AG04449 (cell line): ENCODE data around the gene CEBPG.

Experiments used
- CTCF ChIA-PET: fragments of 350-600 bp; formaldehyde crosslinking; extraction: SDS; loops from one replicate; lab custom pipeline; 2021; ENCODE audit warnings: antibody characterized with exemption; lab: Yijun Ruan, JAX
- POLR2A ChIA-PET: fragments of 400-600, 350-600 bp; formaldehyde crosslinking; extraction: SDS; loops from one replicate; lab custom pipeline; 2020; ENCODE audit warnings: antibody characterized with exemption, inconsistent platforms; lab: Yijun Ruan, JAX
- DNase-seq: peaks from one replicate; pipeline ENCODE4 v3.0.0-alpha.2; 2010; ENCODE audit warnings: low read depth, low spot score
- H3K4me3 ChIP-seq: 2 replicates; pipeline ENCODE4 v1.5.1; 2011; ENCODE audit warnings: low read depth, mild to moderate bottlenecking, control low read depth, low read length
- TF ChIP-seq, protein P1 (sequence below): IDR thresholded peaks from one replicate; pipeline ENCODE4 v1.5.1; 2011; ENCODE audit warnings: mild to moderate bottlenecking, moderate library complexity, low read length, control low read depth, inconsistent platforms; ENCODE audit not compliant: insufficient read depth; ENCODE audit errors: missing control alignments

CEBPG gene

DNA sequence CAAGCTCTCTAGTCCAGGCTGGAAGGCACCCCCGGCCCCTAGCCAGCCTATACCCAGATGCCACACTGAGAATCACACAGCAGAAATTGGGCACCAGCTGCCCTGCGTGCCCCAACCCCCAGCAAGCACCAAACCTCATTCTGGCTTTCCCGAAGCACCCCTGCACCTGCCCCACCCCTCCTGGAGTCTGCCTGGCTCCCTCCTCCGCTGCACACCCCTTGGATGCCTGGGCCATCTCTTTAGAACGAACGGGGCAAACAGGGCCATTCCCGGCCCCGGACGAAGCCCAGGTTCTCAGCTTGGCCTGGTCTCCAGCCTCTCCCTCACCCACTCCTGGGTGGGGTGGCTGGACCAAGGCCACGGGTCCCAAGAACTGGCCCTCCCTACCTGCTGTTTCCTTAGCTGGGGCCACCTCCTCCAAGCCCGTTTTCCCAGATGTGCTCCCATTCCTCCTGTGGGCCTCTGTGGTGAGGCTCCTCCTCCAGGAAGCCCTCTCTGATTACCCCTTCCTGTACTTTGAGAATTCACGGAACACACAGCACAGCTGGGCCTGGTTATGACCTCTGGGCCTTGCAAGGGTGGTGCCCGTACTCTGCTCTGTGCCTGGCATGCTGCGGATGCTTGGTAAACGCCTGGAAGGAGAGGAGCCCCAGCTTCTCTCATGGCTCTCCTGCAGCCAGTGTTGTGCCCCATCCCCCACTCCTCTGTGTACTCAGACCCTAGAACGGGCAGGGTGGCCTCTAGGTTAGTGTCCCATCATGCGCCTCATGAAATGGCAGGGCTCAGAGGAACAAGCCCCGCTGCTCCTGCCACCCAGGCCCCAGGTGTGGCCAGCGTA is 21.4 kb downstream of the CEBPG start:
- ChIA-PET POLR2A (interaction anchor here (0.6 to 0.8 kb wide), 2 partner anchors 18 to 22 kb away, joined by 3 to 4 read pairs; partner anchors contain the start of gene CEBPG), CTCF (interaction anchor here (1.0 to 19.3 kb wide), 6 partner anchors 11 to 156 kb away, joined by 3 to 406 read pairs (median 5); partner anchors contain the start of gene CEBPA)
- no peak overlapping the region for H3K4me3 ChIP-seq
- TF ChIP-seq, protein P1, sequence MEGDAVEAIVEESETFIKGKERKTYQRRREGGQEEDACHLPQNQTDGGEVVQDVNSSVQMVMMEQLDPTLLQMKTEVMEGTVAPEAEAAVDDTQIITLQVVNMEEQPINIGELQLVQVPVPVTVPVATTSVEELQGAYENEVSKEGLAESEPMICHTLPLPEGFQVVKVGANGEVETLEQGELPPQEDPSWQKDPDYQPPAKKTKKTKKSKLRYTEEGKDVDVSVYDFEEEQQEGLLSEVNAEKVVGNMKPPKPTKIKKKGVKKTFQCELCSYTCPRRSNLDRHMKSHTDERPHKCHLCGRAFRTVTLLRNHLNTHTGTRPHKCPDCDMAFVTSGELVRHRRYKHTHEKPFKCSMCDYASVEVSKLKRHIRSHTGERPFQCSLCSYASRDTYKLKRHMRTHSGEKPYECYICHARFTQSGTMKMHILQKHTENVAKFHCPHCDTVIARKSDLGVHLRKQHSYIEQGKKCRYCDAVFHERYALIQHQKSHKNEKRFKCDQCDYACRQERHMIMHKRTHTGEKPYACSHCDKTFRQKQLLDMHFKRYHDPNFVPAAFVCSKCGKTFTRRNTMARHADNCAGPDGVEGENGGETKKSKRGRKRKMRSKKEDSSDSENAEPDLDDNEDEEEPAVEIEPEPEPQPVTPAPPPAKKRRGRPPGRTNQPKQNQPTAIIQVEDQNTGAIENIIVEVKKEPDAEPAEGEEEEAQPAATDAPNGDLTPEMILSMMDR, result no peak
- DNase-seq, result no peak

DNA sequence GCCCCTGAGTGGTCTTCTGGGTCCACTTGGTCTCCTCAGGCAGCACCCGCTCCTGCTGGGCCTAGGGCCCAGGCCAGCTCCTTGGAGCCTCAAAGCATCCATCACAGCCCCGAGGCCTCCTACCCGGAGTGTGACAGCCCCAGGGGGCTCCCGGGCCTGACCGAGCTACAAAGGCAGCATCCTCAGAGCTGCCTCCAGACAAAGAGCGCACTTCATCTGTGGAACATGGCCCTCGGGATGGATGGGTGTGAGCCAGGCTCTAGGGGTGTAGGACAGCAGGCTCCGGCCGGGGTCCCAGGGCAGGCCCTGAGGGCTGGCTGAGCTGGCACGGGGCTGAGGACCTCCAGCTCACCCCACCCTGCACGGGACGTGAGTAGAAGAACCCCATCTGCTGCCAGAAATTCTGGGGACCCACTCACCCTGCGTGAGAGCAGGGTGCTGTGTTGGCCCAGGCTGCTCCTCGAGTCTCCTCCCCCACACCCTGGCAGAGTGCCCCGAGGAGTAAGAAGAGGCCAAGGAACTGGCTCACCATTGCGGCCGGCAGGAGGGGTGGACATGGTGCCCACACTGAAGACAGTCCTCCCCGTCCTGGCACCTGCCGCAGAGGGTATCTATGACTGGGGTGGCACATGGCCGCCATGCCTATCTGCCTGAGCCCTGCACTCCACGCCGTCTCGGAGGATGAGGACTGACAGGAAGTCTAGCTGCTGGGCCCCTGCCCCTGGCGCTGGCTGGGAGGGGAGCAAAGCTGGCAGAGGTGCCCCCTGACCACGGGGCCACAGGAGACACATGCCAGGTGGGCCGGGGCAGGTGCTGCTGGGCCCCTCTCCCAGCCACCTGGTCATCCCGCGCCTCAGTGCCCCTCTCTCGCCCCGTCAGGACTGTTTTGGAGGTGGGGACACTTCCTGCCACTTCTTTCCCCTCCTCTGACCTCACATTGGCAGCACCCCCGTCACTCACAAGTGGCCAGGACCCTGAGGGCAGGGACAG is 22.3 kb downstream of the CEBPG start:
- no peak for DNase-seq
- POLR2A ChIA-PET, result no interaction called here
- TF ChIP-seq, protein P1, result no peak
- CTCF ChIA-PET, result interaction anchor here (1.1 to 19.3 kb wide), 4 partner anchors 11 to 157 kb away, joined by 3 to 406 read pairs (median 44); partner anchors contain the start of gene CEBPA
- H3K4me3 ChIP-seq, result no peak overlapping the region

DNA sequence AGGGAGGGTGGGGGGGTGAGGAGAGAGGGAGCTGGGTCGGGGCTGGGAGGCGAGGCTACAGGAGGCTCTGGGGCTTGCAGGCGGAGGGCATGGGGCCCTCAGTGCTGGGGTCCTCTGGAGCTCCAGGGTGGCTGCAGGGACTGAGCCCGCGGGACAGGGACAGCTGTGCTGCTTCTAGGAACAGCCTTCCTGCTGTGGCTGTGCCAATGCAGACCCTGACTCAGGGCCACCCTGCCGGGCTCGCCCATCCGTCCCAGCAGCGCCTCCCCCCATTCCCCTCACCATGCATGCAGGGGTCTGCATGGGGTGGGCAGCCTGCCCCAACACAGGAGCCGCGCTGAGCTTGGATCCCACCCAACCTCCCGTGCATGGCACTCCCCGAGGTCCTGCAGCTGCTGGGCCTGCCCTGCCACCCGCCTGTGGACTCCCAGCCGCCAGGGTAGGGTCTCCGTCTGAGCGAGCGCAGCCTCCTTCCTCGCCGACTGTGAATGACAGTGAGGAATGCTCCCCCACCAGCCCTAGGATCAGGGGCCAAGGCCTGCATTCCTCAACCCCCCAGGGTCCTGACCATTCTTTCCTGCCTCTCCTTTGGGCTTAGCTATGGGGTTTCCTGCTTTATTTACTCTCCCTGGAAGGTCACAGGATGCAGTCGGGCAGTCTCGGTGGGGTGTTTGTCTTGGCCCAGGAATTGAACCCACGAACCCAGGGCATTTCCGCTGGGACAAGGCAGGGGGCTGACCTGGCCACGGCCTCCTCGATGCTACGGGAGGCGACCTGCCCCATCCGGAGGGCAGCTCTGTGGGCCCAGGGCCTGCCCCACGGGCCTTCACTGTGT is 23.4 kb downstream of the CEBPG start:
- ChIA-PET POLR2A (interaction anchor here (1.2 kb wide), 1 partner anchor 24 kb away, joined by 4 read pairs; the partner anchor contains the start of gene CEBPG), CTCF (interaction anchor here (0.8 to 19.3 kb wide), 8 partner anchors 9 to 253 kb away, joined by 3 to 406 read pairs (median 4); no protein-coding TSS in a partner anchor)
- TF ChIP-seq, protein P1, result no peak
- no peak for DNase-seq
- H3K4me3 ChIP-seq, result no peak overlapping the region

DNA sequence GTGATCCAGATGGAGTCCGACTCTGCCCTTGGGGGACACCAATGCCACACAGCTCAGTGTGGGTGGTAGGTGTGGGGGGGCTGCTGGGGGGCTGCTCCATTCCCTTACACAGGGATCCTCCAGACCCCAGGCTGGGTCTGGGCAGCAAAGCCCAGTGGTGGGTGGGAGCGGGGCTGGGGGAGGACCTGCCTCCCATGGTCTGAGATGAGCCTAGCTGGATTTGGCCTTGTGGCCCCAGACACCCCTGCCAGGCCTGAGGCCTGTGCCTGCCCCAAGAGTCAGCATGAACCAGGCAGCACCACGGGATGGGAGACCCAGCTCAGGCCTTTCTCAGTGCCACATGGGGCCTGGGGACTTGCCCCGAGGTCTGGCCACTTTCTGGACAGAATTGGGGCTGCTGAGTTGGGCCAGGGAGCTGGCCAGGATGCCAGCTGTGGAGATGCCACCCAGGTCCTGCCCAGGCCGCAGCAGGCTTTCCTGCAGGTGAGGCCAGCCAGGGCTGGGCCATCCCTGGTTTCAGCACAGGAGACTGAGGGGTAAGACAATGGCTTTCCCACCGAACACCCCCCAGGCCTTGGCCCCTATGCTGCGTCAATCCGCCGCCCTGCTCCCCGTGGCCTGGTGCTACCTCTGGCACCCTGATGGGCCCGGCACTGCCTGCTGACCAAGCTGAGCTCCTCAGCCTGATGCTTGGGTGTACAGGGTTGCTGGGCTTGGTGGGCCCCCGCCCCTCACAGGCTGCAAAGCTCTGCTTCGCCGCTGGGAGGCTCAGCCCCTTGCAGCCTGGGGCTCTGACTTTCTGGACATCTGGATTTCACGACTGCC is 24.2 kb downstream of the CEBPG start:
- POLR2A ChIA-PET, result interaction anchor here (1.2 kb wide), 1 partner anchor 24 kb away, joined by 4 read pairs; the partner anchor contains the start of gene CEBPG

More for the DNA sequence above, 24.2 kb downstream of the CEBPG start:
- no peak overlapping the region for H3K4me3 ChIP-seq
- CTCF ChIA-PET, result interaction anchor here (0.8 to 19.3 kb wide), 9 partner anchors 9 to 254 kb away, joined by 3 to 406 read pairs (median 4); no protein-coding TSS in a partner anchor
- TF ChIP-seq, protein P1, result peak; percentile 49
- DNase-seq, result no peak
